ENCODE measurements around the gene USH1C.

The USH1C gene

DNA sequence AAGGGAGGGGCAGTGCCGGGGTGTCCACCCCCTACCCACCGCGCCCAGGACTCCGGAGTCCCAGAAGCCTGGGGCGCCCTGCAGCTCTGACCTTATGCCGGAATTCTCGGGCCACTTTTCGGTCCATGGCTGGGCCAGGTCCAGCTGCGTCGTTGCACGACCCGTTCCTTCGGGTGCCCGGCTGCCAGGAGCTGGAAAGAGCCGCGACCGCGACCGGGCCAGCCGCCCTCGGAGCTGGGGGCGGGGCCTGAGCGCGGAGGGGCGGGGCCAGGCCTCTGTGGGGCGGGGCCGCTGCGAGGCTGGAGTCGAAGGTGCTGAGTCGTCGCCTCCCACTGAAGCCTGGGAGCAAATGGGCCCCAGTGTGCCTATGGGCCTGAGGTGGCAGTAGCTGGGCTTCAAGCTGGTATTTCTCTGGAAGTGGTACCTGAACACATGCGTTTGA lies at the start of gene USH1C:
USH1C (minus strand) TSS at position 236 of the 442 bp plus-strand sequence; CDS start at position 127, 109 bp downstream.
- peak; percentile 78 for DNase-seq (ENCODE audit: low spot score)

DNA sequence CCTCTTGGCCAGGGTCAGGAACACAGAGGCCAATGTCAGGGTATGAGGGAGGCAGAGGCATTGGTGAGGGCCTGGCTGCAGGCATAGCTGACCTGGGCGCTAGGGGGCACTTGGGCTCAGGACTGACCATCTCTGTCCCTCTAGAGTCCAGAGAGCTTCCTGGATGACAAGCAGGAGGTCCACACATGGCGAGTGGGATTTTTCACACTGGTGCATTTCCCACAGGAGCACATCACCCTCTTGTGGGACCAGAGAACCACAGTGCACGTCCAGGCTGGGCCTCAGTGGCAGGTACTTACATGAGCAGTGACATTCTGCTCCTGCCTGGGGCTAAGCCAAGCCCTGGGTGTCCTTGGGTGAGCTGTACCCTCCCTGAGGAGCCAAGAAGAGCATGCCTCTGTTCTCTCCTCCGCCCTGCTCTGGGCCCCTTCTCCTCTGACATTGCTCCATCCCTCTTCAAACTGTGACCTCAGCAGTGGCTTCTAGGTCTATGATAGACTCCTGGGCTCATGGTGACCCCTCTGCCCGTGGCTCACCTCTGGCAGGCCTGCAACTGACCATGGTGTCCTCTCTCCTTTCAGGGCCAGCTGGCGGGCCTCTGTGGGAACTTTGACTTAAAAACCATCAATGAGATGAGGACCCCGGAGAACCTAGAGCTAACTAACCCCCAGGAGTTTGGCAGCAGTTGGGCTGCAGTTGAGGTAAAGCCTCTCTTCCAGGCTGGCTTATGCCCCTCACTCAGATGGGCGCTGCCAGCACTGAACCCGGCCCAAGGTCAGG lies 49.4 kb upstream of the USH1C start:
- peak; percentile 20 for DNase-seq (ENCODE audit: low spot score)

DNA sequence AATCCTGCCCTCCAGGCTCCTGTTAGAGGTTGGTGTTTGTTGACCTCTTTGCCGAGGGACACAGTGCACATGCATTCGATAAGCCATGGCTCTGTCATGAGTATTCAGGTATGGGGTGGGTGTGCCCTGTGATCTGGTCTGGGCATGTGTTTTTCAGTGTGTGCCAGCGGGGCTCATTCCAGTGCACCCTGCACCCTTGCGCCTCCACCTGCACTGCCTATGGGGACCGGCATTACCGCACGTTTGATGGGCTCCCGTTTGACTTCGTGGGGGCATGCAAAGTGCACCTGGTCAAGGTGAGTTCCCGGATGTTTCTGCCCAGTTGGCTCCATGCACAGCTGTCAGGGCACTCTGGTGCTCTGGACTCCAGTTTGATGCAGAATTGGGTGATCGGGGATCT lies 47.1 kb upstream of the USH1C start:
- DNase-seq (ENCODE audit: low spot score): no peak

DNA sequence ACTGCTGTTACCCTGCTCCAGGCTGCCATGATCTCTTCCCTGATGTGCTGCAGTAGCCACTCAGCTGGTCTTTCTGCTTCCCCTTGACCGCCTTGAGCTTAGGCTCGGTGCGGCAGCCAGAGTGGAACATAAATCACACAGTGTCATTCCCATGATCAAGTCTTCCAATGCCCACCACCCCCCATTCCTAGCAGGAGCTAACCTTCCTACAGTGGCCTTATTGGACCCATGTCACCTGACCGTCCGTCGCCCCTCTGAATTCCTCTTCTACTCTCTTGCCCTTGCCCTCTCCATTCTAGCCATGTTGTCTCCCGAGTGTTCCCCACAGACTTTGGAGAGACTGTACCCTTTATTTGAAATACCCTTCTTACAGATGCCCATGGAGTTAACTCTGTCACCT lies 46.2 kb upstream of the USH1C start:
- no peak for DNase-seq (ENCODE audit: low spot score)

DNA sequence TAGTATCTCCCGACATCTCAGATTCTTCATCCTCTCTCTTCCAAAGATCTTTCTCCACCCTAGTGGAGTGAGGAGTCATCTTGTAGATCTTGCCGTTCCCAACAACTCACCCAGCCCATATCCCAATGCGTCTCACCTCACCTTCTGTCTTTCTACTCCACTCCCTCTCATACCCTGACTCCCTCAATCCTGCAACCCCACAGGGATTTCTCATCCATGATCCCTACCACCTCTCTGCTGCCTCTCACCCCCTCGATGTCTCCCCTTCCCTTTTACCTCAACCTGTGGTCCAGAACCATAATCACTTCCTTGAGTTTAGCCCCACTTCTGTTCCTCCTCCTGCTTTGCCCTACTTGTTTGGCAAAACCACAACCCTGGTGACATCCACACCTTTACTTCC lies 44.5 kb upstream of the USH1C start:
- DNase-seq (ENCODE audit: low spot score): no peak

DNA sequence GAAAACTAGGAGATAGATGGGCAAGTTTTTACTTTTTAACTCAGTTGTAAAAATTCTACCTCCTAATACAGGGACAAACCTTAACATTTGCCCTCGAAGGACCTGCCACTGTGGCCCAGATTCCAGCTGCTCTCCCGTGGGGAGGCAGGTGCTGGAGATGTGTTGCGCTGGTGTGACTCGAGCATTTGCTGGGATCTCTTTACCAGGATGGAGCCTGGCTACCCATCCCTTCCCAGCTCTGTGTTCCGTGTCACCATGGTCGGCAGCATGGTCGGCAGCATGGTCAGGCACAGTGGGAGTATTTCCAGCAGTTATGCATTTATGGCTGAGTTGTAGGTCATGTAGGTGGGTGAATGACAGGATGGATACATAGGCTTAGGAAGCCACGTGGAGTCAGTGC lies 44.0 kb upstream of the USH1C start:
- no peak for DNase-seq (ENCODE audit: low spot score)

DNA sequence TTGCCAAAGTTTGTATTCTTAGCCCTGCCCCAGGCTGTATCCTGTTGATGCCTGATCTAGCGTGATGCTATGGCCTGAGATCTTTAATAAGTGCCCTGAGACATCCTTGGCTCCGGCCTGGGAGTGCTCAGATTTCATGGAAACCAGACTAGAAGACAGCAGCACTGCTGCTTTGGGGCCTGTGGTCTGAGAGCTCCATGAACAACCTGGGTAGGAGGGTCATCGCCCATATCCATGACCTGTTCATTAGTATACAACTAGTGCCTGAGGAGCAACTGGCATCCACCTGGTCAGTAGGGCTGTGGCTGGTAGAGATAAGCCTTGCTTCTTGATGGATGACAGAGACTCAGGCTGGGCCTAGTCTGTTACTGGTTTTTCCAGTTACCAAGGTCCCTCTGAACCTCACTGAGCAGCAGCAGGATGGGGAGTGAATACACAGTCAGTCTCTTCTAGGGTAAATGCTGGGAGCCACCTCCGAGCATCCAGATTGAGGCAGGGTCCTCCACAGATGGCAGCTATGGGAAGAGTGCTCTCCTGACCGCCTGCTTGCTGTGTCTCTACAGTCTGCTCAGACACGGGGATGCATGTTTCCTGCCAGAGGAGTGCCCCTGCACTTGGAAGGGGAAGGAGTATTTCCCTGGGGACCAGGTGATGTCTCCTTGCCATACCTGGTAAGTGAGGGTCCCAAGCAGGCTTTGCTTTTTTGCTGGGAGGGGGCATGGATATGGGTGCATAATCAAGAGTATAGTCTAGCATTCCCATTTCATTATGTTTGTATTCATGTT lies 41.9 kb upstream of the USH1C start:
- no peak for DNase-seq (ENCODE audit: low spot score)

DNA sequence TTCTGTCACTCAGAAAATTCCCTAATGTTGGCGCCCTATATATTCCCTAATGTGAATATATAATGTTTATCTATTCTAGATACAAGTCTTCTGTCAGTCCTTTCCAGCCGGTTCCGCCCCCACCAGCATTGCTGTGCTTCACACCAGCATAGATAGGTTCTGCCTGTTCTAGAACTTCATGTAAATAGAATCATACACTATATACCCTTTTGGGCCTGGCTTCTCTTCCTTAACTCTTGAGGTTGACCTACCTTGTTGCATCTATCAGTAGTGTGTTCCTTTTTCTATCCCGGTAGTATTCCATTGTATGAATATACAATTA lies 37.5 kb upstream of the USH1C start:
- no peak for DNase-seq (ENCODE audit: low spot score)

DNA sequence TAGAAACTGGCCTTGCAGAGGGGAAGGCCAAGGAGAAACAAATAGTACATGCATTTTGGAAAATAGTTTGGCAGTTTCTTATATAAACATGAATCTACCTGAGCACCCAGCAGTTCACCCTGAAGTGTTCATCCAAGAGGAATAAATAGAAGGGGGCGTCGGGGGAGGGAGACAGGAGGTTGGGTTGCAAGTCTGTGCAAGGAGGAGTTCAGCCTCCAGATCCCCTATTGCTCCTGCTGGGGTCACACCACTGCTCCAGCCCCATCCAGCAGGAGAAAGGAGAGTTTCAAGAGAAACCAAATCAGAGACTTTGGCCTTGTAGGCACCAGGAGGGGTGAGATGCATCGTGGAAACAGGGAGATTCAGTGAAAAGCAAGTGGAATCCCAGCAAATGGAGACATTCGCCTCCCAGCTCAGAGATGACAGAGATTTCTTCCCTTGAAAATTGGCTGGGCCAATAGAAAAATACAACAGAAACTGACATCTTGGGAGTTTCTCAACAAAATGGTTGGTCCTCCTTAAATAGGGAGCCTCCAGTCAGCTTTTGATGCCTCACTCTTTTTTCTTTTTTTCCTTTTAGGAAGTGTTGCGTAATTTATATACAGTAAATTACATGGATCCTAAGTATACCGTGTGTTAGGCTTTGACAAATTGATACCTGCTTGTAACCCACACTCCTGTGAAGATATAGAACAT lies 37.0 kb upstream of the USH1C start:
- peak; percentile 29 for DNase-seq (ENCODE audit: low spot score)

DNA sequence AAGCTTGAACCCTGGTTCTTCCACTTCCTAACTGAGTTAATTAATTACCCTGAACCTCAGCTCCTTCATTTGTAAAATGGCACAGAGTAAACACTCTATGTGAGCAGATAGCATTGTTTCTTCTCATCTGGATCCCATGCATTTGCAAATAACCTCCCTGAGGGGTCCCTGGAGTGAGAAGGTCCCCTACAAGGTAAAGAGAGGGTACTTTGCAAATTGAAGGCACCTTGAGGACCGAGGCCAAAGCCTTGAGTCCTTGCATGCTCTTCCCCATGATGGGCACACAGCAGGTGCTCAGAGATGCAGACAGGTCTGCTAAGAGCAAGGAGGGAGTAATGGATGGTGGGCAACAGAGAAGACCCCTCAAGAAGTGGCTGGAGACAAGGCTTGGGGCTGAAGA lies 36.1 kb upstream of the USH1C start:
- peak; percentile 21 for DNase-seq (ENCODE audit: low spot score)

DNA sequence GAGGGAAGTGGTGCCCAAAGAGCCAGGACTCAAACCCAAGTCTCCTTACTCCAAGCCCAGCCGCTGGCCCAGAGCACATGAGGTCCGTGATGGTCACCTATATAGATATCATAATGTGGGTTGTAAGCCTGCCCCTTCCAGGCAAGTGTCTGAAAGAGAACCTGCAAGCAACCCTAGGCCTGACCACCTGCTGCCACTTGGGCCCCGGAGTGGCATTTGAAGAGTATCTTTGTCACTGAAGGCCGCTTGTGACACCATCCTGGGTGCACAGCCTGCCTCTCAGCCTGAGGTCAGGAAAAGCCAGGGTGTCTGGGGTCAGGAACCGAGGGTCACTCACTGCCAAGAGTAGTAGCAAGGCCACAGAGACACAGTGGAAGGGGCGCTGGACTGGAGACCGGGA lies 35.2 kb upstream of the USH1C start:
- DNase-seq (ENCODE audit: low spot score): no peak

DNA sequence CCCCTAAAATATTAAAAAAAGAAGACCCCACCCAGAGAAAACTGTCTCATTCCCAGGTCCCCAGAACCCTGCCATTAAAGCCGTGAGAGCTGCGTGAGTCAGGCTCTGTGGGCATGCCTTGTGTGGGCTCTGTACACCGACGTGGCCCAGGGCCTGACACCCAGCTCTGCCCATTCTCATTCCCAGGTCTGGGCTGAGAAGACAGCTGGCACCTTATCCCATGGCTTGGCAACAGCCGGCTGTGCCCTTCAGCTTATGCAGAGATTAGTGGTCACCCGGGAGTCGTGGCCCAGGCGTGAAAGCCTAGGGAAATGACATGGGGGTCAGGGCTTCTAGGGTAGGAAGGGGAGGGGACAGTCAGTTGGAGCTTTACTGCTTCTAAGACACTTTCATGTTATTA lies 34.7 kb upstream of the USH1C start:
- peak; percentile 23 for DNase-seq (ENCODE audit: low spot score)

DNA sequence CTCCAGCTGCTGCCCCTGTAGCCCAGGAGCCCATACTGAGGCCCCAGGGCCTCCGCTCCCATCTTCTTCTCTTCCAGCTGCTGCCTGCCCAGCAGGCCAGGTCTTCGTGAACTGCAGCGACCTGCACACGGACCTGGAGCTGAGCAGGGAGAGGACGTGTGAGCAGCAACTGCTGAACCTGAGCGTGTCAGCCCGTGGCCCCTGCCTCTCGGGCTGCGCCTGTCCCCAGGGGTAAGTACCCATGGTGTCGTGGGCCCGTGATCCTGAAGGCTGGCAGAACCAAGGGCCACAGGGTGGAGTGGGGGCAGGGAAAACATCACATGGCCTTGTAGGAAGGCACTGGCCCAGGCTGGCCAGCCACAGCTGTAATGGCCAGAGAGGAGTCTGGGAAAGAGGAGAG lies 34.1 kb upstream of the USH1C start:
- peak; percentile 30 for DNase-seq (ENCODE audit: low spot score)

DNA sequence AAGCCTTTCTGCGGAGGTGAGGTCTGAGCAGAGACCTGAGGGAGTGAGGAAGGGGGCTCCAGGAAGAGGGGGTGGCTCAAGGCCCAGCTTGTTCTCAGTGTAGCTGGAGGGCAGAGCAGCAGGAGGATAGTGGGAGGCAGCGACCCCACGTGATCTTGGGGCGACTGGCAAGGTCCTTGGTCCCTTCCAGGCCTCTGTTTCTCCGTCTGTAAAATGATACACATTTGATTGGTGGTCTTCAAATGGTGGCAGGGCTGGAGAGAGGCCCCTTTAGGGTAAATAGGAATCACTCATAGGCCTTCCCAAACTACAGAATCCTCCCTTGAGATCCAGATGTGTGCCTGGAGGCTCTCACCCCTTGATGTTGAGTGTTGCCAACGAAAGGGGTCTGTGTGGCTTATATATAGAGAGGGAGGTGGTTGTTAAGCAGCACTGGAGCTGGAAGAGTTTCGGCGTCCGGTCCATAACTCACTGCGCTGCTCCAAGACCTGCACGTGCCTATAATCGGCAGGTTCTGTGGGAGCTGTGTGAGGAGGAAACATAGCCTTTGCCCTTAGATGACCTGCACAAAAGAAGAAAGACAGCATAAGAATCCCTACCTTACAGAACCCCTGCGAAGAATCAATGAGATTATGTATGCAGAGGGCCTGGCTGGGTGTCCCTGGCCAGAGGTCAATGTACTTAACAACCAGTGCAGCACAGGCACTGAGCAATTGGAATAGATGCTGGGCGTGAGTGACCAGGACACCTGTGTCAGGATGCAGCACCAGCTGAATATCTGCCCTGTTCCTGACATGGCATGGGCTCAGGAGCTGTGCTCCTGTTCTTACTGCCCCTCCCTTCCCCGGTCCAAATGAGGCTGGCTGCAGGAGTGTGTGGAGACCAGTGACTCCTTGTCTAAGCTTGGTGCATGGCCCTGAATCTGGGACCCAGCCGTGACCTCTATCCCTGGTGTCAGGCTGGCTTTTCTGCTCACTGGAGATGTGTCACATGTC lies 31.5 kb upstream of the USH1C start:
- DNase-seq (ENCODE audit: low spot score): peak; percentile 43

DNA sequence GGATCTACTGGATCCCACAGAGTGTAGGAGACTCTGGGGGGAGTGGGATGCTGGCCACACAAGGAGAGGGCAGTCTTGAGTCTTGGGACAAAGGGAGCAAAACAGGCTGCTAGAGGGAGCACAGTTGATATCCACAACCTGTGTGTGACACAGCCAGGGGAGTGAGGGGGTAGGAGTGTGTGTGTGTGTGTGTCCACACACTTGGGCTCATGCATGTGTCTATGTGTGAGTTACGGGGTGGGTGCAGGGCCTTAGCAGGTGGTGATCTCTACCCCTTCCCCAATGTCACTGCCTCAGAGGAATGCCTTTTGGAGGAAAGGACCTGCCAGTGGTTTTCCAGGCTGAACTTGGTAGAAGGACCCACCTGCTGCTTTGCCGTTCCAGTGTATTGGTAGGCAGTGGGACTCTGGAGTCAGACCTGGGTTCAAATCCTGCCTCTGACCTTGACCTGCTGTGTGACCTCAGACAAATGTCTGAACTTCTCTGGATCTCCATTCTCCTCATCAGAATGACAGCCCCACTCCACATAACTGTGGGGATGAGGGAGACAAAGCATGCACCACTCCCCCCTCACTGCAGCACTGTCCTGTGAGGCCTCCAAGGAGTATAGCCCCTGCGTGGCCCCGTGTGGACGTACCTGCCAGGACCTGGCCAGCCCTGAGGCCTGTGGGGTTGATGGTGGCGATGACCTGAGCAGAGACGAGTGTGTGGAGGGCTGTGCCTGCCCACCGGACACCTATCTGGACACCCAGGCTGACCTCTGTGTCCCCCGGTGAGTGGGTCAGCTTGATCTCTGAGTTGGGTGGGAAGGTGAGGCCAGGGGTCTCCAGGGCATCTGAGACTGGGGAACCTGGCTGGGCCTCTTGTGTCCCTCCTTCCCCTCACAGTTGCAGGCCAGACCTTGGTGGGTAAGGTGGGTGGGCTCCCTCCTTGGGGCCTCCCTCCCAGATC lies 30.2 kb upstream of the USH1C start:
- peak; percentile 27 for DNase-seq (ENCODE audit: low spot score)

DNA sequence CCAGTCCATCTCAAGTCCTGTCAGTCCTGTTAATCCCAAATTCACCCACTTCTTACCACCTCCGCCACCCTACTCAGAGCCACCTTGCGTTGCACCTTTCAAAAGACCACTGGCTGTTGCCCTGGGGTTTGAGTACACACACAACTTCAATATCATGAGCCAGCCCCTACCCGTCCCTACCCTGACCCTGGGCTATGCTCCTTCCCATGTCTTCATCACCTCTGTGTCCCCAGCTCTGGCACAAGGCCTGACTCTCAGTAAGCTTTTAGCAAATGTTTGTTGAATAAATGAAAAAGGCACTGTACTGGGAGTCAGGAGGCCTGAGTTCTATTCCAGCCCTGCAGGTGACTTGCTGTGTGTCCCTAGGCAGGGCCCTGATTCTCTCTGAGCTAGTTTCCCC lies 29.3 kb upstream of the USH1C start:
- DNase-seq (ENCODE audit: low spot score): peak; percentile 38

DNA sequence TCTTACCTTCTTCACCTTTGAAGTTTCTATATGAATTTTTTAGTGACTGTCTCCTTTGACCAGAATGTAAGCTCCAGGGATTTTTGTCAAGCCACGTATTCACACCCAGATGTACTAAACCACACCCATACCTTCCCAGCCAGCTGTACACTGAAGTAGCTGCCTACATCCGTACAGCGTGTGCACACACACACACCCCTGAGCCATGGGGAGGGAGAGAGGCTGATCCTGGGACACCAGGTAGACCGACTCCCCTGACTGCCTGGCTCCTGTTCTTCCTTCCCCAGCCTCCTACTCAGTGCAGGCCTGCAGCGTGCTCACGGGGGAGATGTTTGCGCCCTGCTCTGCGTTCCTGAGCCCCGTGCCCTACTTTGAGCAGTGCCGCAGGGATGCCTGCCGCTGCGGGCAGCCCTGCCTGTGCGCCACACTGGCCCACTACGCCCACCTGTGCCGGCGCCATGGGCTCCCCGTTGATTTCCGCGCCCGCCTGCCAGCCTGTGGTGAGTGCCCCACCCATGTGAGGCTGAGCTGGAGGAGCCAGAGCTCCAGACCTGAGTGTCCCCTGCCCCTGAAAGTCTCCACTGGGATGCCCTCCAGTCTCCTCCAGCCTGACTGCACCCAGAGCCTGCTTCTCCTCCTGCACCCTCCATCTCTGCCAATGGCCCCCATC lies 28.7 kb upstream of the USH1C start:
- DNase-seq (ENCODE audit: low spot score): peak; percentile 15

DNA sequence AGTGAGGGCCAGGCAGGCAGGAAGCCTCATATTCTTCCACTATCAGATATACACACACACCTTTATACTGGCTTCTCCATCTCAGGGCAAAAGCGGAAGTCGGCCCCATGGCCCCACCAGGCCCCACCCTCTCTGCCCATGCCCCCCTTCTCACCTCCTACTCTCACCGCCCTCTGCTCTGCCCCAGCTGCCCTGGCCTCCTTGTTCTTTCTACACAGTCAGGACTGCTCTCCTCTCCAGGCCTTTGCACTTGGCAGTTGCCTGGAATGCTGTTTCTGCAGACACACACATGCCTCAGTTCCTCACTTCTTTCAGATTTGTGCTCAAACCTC lies 28.1 kb upstream of the USH1C start:
- DNase-seq (ENCODE audit: low spot score): peak; percentile 24

DNA sequence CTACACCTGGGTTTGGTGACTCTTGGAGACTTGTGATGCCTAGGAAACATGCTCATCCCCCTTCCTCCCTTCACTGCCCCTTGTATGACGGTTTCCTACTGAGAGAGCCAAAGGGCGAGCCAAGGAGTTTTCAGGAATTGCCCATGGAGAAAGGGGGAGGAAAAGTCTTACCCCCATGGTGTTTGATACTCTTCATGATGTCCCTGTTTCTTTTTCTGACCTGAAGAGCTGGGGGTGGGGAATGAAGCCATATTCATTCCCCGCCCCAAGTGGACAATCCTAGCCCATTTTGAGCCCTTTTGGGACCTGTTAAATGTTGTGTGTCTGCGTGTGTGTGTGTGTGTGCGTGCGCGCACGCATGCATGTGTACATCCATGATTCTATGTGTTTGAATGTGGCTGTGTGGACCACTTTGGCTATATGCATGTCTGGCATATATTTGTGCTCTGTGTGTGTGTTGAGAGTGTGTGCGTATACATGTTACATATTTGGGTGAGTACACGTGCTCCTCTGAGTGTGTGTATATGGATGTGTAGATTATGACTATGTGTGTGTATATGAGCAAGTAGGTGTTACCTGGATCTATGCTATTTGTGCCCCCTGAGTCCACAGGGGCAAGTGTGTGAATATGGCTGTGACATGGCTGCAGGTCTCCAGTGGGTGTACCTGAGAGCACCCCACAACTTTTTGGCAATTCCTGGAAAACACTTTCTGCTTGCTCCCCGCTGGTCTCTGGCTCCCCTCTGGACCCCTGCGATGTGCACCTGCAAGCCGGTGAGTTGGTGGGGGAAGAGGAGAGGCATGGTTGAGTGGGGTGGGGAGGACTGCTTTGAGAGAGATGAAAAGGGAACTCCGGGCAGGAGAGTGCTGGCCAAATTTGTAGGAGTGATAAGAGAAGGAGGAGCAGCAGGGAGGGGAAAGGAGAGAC lies 27.5 kb upstream of the USH1C start:
- DNase-seq (ENCODE audit: low spot score): peak; percentile 36

All from ecto neural progenitor cell (in vitro differentiated cells).